Activated CD8-positive, alpha-beta memory T cell treated with anti-CD3 and anti-CD28 coated beads for 24 hours (primary cell): ENCODE measurements around the gene NEK9.
"Not testable (repeated sequence)": the region's sequence is repeated elsewhere in the genome, so short reads cannot be mapped to it uniquely, and the experiment has no call there.

ENCODE experiments used
- DNase-seq: peaks from one replicate; pipeline ENCODE4 v3.0.0-alpha.2; 2020

The NEK9 gene

DNA sequence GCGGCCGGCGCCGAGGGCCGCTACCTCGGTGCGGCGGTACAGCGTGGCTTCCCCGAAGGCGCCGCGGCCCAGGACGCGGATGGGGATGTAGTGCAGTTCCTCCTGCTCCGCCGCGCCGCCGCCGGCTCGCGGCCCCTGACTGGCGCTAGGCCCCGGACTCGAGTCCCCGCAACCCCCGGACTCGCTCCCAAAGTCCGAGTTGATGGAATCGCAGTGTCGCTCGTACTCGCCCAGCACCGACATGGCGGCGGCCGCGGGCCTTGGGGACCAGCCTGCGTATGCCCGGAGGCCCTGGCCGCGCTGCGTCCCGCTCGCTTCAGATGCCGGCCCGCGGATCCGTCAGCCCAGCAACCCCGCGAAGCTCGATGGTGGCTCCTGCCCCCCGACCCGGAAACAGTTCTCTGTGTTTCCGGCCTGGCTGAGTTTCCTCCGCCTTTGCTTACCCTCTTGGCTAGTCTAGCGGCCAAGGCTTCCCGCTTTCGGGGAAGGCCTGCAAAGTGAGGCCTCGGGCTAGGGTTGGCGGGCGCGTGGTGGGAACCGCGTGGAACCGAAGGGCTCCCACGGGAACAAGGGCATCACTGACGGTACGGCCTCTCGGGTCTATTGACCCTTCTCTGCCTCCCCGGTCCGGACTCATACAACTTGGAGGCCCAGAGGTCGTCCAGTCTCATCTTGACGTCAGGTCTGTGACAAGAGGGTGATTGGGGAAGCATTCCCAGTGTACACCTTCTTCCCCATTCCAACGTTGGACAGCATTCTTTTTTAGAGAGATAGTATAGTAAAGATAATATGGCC lies at the start of gene NEK9:
TSS of gene NEK9 (minus strand) at position 370 of the 795 bp plus-strand sequence. CDS start at position 243, 127 bp downstream.
- DNase-seq, result peak; percentile 95

DNA sequence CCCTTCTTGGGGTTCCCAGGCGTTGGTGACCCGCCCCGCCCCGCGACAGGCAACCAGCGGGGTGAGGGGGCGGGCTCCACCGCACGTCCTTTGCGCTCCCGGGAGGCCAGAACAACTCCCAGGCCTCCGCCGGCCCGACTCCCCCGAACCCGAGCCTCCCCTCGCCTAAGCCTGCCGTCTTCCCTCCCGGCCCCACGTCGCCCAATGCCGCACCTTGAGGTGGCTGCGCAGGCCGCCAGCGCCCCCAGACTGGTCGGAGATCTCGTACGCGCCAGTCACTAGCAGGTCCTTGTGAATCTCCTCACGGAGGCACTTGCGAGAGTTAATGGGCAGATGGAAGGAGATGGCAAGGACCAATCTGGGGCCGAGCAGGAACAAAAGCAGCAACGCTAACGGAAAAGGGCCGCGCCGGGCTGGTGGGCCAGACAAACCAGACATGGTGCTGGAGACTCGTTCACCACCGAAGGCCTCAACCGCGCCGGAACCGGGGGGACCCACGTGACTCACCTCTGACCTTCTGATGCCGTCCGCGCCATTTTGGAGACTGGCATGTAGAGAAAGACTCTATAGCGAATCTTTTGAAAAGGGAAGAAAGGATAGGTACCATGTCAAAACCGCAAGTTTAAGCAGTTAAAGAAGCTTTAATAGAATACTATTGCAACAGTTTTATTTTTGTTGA lies 49.4 kb upstream of the NEK9 start, which contains the start of gene TMED10:
TSS of gene TMED10 (minus strand) at position 471 of the 679 bp plus-strand sequence. CDS start at position 438, 33 bp downstream.
- DNase-seq, result peak; percentile 96

DNA sequence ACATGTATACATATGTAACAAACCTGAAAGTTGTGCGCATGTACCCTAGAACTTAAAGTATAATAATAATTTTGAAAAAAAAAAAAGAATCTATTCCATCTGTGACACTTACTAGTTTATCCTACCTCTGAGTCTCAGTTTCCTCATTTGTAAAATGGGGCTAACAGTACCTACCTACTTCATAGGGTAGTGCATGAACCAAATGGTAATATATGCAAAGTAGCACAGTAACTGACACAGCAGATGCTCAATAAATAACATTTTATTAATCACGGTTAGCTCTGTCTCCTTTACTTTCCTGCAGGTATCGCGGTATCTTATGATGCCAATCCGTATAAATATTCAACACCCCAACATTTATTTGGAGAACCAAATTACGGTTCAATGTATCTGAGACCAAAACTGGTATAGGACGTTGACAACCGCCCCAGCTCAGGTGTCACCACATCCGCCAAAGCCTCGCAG lies 48.9 kb upstream of the NEK9 start:
- no peak for DNase-seq

DNA sequence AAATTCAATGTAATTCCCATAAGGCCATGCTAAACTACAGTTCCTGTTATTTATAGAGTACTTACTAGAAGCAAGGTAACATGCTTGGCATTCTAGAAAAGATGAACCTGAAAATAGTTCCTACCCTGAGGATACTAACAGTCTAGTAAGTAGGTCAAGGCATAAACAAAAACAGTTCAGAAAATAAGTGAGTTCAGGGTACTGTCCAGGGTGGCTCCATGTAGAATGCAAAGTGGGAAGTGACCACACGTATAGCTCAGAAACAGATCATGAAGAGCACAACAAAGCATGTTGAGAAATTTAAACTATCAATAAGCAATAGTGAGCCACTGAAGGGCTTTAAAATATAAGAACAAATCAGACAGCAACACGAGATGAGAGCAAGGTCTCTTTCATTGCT lies 47.2 kb upstream of the NEK9 start:
- no peak for DNase-seq

DNA sequence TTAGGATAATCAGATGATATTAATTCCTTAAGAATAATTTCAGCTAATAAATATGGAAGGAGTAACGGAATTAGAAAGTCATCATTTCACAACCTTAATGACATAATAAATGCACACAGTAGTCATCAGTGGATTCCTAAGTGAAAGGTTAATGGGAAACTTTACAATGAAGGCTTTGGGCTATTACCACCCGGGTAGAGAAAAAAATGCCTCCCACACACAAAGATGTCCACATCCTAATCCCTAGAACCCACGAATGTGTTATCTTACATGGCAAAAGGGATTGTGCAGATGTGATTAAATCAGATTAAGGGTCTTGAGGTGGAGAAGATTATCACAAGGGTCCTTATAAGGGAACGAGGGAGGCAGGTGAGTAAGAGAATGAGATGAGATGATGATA lies 43.9 kb upstream of the NEK9 start:
- no peak for DNase-seq

DNA sequence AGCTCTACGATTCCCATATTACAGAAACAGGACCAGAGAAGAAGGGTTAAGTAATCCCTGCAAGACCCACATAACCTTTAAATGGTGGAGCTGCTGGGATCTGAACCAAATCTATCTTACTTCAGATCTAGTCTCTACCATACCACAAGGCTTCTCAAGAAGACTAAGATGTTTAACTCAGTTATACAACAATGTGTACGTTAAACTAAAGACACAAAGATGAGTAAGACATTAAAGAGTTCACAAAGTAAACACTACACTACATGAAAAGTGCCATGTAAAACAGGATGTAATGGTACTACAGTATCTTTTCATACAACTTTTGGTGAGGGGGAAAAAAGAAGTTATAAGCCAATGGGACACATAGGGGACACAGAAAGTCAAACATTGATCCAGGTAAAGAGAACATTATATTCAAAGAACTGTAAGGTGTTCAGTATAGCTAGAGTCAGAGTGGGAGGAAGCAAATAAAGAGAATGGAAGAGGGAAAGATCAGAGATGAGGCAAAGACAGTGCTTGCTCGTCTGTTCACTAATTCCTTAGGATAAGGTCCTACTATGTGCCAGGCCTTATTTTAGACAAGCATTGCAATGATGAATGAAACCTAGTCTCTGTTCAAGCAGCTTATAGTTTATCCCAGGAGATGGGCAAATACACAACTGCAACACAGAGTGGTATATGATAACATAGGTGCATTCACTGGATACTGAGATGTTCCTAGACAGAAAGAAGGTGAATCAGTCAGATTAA lies 41.9 kb upstream of the NEK9 start:
- no peak for DNase-seq

DNA sequence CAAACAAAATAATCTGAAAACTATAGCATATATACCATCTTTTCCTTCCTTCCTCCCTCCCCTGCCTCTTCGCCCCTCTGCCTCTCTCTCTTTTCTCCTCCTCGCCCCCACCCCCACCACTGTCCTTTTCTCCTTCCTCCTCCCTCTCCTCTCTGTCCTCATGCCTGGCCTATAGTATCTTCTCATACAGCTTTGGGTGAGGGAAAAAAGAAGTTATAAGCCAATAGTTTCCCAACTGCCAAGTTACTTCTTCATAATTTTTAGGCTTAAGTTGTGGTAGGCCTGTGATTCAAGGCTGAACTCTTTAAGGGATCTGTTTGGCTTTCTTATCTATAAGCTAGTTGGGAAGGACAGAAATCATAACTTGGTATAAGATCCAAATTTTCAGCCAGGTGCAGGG lies 40.5 kb upstream of the NEK9 start:
- DNase-seq, result no peak

DNA sequence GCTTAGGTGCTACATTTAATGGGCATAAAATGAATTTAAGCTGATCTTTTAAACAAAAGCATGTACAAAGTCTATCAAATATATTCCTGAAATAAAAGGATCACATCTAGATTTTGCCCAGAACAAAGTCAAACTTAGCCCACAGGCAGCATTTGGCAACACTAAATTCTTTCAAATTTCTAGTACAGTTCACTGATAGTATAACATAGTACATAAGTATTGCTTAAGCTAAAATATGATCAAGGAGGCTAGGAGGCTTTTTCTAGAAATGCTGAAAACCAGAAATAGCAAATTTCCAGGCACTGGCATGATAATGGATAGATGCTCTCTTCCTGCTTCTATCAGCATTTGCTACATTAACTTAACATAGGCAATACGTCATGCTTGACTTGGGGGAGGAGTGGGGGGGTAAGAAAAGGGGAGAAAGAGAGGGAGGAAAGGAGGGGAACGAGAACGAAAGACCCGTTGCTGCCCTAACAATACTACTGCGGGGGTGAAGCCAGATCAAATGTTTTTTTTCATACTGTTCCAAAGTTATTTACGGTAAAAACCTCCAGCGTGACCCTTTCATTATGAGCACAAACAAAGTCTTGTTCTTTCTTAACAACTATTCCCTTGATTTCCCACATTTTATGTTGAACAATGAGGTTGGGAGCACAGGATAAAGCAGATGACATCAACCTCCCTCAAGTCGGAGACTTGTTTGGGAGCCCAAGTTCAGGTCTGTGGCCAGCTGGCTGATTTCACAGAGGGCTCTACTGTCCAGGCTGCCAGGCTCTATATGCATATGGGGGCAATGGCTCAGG lies 38.9 kb upstream of the NEK9 start:
- DNase-seq, result no peak

DNA sequence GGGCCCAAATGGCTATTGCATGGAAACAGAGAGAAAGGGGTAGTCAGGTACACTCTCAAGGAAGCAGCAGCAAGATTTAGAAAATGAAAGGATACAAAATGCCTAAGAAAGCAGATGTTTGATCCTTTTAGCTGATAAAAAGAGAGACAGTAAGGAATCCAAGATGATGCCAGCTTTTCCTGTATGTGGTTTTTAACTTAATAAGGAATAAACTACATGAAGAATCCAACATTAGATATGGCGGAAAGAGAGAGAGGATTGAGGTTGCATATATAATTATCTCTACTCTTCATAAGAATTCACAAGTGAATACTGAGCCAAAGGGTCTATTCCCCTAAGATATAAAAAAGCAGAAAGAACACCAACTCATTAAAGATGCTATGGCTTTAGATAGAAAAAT lies 38.0 kb upstream of the NEK9 start:
- DNase-seq, result no peak

DNA sequence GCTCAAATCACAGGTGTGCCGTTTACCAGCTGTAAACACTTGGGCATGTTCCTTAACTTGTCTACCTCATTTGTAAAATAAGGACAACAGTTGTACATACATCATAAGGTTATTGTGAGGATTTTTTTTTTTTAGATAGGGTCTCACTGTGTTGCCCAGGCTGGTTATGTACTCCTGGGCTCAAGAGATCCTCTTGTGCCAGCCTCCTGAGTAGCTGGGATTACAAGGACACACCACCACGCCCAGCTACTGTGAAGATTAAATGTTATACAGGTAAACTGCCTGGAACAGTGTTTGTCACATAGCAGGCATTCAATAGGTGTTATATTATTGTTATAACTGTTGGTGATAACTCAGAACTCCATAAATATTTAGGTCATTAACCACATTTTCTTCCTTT lies 36.8 kb upstream of the NEK9 start:
- DNase-seq, result no peak

DNA sequence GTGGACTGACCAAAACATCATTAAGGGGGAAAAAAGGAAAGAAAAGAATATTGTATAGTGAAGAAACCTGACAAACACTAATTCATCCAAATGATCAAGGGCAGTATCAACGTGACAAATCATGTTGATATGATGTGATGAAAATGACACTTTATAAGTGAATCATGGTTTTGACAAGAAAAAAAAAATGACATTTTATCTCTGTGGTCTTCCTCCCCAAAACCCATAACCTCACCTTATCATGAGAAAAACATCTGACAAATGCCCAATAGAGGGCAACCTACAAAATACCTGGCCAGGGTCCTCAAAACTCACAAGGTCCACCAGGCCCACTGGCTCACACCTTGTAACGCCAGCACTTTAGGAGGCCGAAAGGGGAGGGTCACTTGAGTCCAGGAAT lies 35.8 kb upstream of the NEK9 start:
- DNase-seq, result no peak

DNA sequence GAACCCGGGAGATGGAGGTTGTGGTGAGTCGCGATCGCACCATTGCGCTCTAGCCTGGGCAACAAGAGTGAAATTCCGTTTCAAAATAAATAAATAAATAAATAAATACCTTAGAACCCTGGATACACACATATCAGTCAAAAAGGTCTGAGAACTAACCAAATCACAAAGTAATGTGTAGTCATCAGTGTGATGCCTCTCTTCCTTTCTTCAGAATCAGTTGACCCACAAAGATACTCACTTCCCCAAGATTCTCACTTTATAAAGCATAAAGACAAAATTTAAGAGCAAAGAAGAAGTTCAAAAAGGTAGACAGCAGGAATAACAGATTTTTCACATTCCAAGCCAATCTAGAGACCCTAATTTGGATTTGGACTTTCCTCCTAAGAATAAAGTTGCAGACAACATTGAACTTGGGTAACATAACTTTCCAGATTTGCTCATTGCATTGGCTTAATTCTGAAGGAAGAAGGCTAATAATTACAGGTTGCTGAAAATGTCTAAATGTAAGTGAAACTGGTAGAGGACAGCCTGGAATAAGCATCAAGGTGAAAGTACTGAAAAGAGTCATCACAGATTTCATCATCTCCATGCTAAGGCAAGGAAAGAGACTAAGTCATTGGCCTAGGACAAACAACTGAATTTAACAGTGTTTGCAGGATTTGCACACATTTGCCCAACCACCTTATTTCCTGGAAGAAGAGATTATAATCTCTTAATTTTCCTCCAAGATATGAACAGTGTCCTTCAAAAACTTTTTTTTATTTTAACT lies 32.2 kb upstream of the NEK9 start:
- DNase-seq, result no peak

DNA sequence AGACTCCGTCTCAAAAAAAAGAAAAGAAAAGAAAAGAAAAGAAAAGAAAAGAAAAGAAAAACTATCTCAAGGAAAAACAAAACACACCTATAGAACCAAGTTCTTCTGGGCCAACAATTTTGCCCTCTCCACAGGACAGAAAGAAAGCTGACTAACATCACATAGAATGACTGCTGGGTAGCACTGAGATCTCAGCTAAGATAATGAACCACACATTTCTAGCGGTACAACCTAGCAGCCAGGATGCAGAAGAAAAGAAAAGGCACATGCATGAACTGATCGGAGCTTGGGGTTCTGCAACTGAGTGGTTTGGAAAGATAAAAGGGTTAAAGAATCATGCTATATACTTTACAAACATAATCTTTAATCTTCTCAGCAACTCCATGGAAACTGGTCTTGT lies 30.1 kb upstream of the NEK9 start:
- DNase-seq, result no peak

DNA sequence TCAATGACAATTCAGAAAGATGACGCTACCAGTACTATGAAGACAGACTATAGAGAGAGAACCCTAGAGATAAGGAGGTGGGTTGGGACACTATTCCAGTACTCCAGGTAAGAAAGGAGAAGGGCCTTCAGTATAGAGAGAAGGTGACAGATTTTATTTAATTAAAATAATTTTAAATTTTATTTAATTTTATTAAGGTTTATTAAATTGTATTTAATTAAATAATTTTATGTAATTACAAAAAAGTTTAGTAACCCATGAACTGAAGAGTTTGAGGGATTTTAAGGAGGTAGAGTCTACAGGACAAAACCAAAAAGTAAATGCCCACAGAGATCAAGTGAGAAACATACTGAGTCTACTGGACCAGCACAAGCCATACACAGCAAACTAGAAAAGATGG lies 29.3 kb upstream of the NEK9 start:
- no peak for DNase-seq

DNA sequence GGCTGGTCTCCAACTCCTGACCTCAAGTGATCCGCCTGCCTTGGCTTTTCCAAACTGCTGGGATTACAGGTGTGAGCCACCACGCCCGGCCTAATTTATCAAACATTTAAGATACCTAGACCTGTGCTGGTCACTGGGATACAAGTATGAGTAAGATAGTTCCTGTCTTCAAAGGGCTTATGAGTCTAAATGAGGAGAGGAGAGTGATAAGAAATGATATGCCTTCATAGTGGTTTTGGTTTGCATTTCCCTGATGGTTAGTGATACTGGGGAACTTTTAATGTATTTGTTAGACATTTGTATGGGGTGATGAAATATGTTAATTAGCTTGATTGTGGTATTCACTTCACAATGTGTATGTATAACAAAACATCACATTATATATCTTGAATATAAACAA lies 28.3 kb upstream of the NEK9 start:
- DNase-seq, result no peak

DNA sequence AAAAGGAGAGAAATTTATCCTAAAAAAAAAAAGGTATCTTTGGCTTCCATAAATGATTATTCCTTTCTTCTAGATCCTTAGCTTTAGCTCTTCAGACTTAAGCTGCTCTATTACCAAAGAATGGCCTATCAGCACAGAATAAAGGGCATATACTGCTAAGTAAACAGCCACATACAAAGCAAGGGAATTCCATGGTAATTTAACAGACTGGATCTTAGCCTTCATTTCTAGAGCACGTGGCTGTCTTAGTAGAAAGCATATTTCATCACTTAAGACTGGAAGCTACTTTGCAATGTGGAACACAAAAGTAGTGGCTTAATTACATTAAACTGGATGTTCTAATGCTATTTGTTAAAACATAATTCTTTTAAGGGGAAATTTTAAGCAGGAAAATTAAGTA lies 26.4 kb upstream of the NEK9 start:
- no peak for DNase-seq

DNA sequence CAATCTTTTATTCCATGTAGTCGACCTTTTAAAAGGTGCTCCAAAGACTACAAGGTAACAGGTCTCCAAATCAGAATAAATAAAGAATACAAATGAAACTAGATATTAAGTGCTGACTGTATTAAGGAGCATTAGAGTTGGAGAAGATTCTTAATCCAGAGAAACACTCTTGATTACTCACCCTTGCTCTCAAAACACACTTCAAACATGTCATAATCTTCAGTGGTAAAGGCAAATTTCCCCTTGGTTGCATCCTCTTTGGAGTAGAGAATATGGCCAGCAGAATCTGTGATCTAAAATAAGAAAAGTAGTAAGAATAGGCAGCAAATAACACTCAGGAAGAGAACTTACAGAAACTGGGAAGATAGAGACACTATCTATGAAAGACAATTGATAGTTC lies 25.0 kb upstream of the NEK9 start:
- DNase-seq, result no peak

DNA sequence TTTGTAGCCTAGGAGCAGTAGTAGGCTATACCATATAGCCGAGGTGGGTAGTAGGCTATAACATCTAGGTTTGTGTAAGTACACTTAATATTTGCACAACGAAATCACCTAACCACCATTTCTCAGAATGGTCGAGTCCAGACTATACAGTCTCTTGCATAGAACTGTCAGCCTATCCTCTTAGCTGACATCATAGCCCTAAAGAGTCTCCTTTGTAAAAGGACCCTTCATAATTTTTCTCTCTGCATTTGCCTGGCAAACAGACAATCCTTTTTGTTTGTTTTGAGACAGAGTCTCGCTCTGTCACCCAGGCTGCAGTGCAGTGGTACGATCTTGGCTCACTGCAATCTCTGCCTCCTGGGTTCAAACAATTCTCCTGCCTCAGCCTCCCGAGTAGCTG lies 23.8 kb upstream of the NEK9 start:
- DNase-seq, result not testable (repeated sequence)

DNA sequence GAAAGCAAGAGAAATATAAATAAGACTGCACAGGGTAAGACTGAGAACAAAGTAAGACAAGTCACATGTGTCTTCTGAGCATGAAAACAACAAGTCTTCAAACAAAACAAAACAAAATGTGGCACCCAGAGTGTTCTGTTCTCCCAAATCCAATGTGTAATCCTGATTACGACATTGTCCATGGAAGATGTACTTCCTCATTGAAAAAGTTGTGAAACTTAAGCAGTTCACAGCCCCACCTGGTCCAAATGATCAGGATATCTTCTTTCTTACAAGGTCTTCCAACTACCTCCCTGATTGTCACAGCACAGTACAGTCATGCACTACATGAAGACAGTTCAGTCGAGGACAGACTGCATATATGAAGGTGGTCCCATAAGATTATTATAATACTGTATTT lies 23.3 kb upstream of the NEK9 start:
- no peak for DNase-seq

DNA sequence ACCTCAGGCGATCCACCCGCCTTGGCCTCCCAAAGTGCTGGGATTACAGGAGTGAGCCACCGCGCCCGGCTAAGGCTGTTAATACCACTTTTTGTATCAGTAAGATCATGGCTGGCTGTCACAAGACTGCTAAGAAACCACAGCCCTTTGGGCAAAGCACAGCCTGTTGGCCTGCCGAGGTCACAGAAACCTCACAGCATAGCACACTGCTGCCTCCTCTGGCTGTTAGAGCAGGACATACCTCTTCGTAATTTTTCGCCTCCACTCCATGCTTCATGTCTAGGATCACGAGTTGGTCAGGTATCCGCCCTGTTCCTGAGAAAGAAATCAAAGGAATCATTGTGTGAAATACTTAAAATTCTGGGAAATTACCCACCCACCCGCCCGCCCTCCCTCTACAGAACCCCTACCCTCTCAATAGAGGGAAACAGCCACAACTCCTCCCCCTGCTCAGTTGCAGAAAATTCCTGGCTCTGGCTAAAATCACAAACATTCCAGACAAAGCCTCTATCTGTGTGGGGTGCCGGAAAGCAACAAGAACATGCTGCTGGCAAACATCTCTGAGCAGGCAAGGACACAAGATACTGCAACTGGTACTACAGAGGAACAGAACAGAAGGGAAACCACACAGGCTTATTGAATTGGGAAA lies 20.7 kb upstream of the NEK9 start:
- DNase-seq, result no peak

DNA sequence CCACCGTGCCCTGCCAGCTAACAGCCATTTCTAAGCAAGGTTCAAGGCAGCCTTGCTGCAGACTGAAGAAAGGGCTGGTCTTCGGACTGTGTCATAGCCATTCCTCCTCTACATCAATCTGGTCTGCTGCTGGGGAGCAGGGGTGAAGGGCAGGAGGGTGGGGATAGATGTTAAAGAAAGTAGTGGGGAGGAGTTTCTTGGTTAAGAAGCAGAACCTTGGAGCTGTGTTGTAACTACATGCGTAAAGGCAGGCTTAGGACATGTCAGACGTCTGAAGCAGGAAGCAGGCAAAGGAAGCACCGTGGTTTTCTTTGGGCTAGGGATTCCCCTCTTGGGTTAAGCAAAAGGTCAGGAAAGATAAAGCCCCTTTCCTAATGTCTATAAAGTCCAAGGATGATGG lies 18.1 kb upstream of the NEK9 start:
- DNase-seq, result no peak
